IPS-11a (cell line): ENCODE results near the gene FYCO1.

Source experiments
- H3K4me3 ChIP-seq: one replicate; pipeline ENCODE4 v1.5.1; 2013; ENCODE audit warnings: low read depth, low read length, control low read depth

FYCO1 gene

DNA sequence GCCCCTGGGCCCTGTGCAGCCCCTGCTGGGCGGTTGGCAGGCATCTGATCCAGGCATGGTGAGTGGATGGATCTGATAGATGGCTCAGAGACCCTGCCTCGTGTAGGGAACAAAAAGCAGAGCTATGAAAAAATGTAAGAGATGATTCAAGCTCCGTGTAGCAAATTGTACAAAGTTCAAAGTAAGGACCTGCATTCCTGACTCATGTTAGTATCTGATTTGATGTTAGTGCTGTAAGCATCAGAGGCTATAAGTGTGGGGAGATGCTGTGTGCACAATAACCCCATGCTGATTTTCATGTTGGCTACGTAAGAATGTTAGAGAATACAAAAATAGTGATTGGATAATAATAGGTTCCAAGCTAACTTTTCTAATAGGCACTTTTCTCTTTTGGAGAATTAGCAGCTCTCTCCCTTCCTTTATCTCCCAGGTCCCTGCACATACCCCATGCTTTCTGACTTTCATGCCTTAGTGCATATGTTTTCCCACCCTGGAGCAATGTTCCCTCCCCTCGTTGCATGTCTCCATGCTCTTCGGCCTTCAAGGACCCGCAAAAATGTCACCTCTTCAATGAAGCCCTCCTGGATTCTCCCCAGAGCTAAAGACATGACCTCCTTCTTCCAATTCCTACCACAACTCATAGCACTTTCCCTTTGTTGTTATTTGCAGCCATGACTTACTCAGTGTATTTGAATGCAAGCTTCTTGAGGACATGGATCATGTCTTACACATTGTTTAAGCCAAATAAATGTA lies 107.7 kb downstream of the FYCO1 start:
- no peak overlapping the region for H3K4me3 ChIP-seq

DNA sequence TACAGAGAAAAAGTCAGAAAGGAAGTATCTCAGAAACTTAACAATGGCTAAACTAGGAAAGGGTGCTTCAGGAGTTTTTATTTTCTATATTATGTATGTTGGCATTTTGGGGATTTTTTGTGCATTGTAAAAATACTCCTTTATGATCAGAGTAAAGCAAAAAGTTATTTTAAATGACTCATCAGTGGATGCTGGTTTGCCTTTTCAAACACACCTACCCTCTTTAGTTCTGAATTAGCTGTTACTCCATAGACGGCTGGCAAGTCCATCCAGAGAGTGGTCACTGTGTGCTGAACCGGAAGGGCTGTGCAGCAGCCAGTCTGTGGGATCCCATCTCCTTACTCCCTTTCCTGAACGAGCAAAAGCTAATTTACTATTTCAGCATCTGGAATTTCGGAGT lies 108.3 kb downstream of the FYCO1 start:
- H3K4me3 ChIP-seq = no peak overlapping the region

DNA sequence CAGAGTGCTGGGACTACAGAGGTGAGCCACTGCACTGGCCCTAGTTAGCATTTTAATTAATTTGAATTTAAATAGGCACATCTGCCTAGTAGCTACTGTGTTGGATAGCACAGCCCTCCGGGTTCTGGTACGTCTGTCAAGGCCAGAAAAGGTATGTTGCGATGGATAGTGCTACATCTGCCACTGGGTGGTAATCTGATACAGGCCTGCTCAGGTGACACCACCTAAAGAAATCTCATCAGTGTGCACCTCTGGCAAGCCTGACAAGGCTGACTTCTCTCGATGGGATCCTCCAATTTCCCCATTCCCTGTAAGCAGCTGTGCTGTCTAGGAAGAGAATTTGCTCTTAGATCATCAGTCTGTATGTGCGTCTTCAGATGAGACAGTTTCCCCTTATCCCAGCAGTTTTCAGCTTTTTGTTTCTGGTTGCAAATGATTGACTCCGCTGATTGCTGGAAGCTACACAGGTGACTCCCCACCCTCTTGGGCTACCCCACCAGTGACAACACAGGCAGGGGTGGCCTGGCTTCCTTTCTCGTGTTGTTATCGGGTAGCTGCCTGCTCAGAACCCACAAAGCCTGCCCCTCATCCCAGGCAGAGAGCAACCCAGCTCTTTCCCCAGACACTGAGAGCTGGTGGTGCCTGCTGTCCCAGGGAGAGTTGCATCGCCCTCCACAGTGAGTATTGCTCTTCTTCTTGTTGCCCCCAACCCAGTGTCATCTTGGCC lies 109.5 kb downstream of the FYCO1 start, which contains the start of gene CCR9:
CCR9 (plus strand) TSS at position 565 of the 727 bp plus-strand sequence. CDS start 8,391 bp downstream, outside the sequence.
- H3K4me3 ChIP-seq = no peak within 1 kb of the TSS

DNA sequence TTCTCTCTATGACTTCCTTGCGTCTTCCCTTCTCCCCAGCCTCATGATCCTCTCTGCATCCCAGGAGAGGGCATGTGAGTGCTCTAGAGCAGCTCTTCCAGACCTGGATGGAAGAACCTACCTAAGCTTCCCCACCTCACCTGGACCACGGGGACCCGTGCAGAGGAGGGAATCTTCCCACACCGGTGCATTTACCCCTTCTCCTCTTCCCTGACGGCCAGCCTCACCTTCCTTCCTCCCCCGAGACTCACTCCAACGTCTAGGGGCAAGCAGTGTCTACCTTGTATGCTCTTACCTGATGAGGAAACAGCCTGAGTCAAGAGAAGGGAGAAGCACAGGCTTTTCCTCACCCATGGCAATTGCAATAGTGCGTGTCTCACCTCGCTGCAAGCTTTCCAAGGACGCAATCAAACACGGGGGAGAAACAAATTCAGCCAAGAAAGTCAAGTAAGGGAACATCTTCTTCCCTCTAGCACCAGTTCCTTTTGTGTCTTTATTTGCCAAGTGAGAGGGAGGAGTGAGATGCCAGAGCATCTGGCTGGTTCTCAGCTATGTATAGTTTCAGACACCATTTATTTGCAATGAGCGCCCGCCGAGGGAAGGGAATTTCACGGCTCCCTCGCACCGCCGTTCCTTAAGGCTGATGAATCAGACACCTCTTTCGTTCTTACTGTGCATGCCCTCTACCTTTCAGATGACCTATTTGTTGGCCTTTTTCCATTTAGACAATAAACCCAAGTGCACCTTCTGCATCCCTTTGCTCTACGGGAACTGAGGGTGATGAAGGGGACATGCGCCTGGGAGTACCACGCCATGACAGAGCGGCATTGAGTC lies 111.0 kb downstream of the FYCO1 start:
- no peak overlapping the region for H3K4me3 ChIP-seq

DNA sequence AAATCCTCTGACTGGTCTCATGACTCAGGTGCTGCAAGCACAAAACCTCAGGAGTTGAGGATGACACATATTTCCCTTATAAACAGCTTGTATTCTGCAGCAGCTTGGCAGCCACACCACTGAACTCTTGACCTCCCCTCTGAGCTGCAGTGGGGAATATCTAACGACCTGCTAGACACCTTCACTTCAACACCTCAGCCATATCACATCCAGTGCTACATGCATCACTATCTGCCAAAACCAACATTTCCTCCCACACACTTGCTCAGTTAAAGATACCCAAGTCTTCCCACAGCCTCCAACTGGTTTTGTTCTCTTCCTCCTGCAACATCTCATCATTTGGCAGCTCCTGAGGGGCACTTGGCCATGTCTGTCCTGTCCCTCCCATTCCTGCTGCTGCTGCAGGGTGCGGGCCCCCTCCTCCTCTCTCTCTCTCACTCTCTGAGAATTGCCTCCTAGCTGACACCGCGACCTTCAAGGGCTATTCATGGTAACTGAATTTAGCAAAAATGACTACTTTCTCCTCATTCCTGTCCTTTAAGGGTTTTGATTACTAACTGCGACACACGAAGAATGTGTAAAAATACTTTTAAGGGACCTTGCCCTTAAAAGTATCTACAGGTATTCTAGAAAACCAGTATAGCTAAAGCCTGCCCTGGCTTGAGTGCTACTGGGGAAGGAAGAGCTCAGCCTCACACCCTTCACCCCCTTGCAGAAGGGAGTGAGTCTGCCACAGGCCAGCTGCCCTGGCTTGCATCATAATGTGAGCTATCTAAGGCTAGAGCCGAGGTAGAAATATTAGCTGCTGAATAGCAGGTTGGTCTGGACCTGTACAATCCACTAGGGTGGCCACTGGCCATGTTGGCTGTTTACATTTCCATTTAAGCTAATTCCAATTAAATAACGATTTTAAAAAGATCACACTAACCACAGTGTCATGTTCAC lies 114.3 kb downstream of the FYCO1 start:
- H3K4me3 ChIP-seq = no peak overlapping the region

DNA sequence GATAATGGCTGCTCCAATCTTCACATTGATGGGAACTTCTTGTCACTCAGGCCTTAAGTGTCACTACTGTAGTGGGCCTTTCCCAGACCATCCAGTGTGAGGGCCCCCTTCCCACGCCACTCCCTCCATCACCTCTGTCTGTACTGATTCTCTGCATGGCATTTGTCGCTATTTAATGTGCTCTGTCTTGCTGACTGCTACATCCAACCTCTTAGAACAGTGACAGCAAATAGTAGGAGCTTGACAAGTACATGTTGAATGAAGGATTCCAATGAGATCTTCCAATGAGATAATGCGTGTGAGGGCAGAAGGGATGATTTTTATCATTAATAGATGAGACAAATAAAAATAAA lies 114.9 kb downstream of the FYCO1 start:
- H3K4me3 ChIP-seq = no peak overlapping the region

- H3K4me3 ChIP-seq = no peak overlapping the region
These were observed 117.5 kb downstream of the FYCO1 start for GRCh38 chr3:45878124-45878523.

DNA sequence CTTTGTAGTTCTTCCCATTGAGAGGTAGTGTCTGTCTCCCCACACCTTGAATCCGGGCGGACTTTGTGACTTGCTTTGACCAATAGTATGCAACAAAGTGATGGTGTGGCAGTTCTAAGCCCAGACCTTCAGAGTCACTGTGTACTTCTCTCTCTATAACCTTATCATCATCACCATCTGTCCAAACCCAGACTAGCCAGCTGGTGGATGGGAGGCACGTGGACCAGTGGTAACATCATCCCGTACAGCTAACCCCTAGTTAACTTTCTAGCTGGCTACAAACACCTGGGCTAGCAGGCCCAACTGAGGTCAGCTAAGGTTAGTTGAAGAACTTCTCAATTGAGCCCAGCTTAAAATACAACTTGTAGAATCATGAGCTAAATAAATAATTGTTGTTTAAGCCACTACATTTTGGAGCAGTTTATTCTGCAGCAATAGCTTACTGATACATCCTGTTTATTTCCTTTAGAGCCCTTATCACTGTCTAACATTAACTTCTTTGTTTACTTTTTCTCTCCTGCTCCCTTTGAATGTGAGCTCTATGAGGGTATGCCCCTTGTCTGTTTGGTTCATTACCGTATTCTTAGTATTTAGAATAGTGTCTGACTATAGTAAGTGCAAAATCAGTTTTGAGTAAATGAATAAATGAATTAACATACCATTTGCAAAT lies 120.8 kb downstream of the FYCO1 start:
- no peak overlapping the region for H3K4me3 ChIP-seq

GRCh38 chr3:45873638-45874037 lies 122.0 kb downstream of the FYCO1 start:
- H3K4me3 ChIP-seq = no peak overlapping the region

- H3K4me3 ChIP-seq = no peak overlapping the region
These were observed 122.6 kb downstream of the FYCO1 start for GRCh38 chr3:45873036-45873435.

GRCh38 chr3:45872569-45872968 lies 123.1 kb downstream of the FYCO1 start:
- no peak overlapping the region for H3K4me3 ChIP-seq

DNA sequence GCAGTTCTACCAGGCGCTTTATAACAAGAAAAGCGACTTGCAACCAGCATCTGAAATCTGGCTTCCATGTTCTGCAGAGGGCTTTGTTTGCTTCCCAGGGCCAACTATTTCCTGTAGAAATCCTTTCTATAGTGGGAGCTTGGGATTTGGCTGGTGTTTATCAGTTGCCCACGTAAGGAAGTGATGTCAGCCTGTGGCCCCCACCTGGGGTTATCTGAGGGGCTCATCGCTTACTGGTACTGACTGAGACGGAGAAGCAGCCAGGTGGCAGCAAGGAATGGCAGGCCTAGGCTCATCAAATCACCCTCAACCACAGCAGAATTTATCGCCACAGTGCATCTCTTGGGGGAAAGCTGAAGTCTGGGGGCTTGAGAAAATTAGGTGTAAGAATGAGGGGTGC lies 123.8 kb downstream of the FYCO1 start:
- no peak overlapping the region for H3K4me3 ChIP-seq

DNA sequence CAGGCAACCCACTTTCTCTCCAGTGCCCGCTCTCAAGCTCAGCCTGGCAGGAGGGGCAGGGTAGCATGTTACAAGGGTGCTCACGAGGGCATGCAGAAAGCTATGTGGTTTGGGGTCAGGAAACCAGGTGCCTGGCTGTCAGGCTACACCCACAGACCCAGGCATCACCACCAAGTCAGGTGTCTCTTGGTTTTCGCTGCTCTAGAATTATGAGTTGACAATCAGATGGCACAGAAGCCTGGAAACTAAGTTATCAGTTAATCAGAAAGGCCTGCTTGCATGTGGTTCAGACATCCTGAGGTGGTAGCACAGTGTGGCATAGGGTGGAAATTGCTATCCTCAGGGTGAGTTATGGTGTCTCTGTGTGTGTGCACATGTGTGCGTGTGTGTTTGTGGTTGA lies 125.5 kb downstream of the FYCO1 start:
- H3K4me3 ChIP-seq = no peak overlapping the region

DNA sequence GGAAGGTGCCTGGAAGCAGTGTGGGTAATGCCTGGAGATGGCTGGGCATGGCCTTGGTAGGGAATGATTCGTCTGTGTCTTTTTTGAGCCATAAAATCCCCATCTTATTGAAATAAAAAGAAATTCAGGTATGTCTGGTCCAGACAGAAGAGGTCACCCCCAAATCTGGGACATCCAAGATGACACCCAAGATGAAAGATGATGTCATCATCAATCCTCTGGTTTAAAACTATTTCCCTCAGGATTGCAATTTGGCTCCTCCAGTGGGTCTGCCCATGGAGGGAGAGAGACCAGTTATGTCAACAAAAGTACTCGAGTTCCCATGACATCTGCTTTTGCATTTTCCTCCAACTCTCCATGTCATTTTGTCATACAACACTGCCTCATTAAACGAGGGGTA lies 126.0 kb downstream of the FYCO1 start:
- H3K4me3 ChIP-seq = no peak overlapping the region

DNA sequence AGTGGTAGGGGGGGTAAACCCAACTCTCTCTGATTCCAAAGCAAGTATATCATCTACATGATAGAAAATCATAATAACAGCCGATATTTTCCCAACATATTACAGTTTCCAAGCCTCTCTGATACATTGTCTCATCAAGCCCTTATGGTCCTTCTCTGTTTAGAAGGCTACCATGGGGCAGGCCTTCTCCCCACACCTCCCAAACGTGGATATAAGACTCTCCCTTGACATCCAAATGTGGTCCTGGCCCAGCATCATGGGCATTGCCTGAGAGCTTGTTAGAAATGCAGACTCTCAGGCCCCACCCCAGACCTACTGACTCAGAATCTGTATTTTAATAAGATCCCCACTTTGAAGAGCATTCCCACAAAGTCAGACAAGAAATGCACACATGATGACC lies 127.0 kb downstream of the FYCO1 start:
- H3K4me3 ChIP-seq = no peak overlapping the region

GRCh38 chr3:45868213-45868612 lies 127.4 kb downstream of the FYCO1 start:
- no peak overlapping the region for H3K4me3 ChIP-seq
